ENCODE data around the gene TXNDC2.
"Not testable (repeated sequence)": the region's sequence is repeated elsewhere in the genome, so short reads cannot be mapped to it uniquely, and the experiment has no call there.

- not testable (repeated sequence) for TF ChIP-seq CTCF, POLR2AphosphoS5, POLR2A (IDR thresholded peaks at IDR 0.05)
These were observed 28.2 kb upstream of the TXNDC2 start for GRCh38 chr18:9857479-9857998.

All from prostate gland (tissue), 2 donors.